Bronchial epithelial cell (primary cell): ENCODE data around the gene THADA. TPM values are rescaled to one million over a fixed set of nuclear protein-coding genes. Genes with fewer than 3 reads are reported as not detected.

Experiments used
- DNase-seq: peaks from one replicate; pipeline ENCODE4 v3.0.0-alpha.2; 2010; ENCODE audit warnings: low read depth
- FAIRE-seq: peaks from 2 replicates; lab custom pipeline; 2011; peaks lifted over from hg19 to GRCh38; lab: Jason Lieb, UNC
- H3K27me3 ChIP-seq: 2 replicates; pipeline ENCODE4 v1.5.1; 2011; ENCODE audit warnings: low read length; ENCODE audit not compliant: control insufficient read depth, insufficient read depth
- H3K36me3 ChIP-seq: 2 replicates; pipeline ENCODE4 v1.5.1; 2011; ENCODE audit warnings: low read length; ENCODE audit not compliant: control insufficient read depth, insufficient read depth
- H3K4me3 ChIP-seq: 2 replicates; pipeline ENCODE4 v1.5.1; 2011; ENCODE audit warnings: mild to moderate bottlenecking, low read depth, low read length, control low read depth
- total RNA-seq: library from RNA; depleted of rRNA; stranded (reverse); fragments of >200 nt; gene quantifications from 2 replicates; pipeline ENCODE4 v1.2.1, GENCODE V29; 2014
- TF ChIP-seq, protein P1 (sequence below): IDR thresholded peaks from 2 replicates; pipeline ENCODE4 v1.5.1; 2011; ENCODE audit warnings: mild to moderate bottlenecking, moderate library complexity, low read length, control low read depth, inconsistent platforms; ENCODE audit not compliant: insufficient read depth, severe bottlenecking

THADA gene
- total RNA-seq, 1 donor from 2014 or later, result 25.8 TPM

DNA sequence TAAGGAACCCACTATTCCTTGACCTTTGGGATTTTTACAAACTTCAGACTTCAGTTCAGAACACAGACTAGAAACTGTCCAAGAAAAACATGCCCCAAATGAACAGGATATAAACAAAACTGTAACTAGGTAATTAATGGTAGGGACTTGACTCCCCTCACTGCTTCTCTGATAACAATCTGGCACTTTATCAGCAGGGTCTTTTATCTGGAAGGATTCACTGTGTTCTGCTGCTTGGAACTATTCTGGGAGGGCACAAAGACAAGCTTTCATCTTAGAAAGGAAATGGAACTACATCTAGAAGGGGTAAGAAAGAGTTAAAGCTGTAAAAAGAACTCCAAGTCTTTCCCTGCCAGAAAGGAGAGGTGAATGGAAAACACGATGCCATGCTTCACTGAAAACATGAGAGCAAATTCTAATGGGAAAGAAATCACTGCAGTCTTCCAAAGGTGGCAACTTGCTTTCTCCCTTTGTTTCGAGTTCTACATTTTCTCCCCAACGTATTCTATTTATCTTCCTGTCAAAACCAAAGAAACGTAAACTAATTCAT lies 181.2 kb downstream of the THADA start:
- Histone ChIP-seq H3K4me3 (no peak overlapping the region), H3K27me3 (no peaks in the 10 kb centered on the region), H3K36me3 (no peaks in the 10 kb centered on the region)
- no peak for DNase-seq
- TF ChIP-seq, protein P1, sequence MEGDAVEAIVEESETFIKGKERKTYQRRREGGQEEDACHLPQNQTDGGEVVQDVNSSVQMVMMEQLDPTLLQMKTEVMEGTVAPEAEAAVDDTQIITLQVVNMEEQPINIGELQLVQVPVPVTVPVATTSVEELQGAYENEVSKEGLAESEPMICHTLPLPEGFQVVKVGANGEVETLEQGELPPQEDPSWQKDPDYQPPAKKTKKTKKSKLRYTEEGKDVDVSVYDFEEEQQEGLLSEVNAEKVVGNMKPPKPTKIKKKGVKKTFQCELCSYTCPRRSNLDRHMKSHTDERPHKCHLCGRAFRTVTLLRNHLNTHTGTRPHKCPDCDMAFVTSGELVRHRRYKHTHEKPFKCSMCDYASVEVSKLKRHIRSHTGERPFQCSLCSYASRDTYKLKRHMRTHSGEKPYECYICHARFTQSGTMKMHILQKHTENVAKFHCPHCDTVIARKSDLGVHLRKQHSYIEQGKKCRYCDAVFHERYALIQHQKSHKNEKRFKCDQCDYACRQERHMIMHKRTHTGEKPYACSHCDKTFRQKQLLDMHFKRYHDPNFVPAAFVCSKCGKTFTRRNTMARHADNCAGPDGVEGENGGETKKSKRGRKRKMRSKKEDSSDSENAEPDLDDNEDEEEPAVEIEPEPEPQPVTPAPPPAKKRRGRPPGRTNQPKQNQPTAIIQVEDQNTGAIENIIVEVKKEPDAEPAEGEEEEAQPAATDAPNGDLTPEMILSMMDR, result no peak
- no peak for FAIRE-seq

DNA sequence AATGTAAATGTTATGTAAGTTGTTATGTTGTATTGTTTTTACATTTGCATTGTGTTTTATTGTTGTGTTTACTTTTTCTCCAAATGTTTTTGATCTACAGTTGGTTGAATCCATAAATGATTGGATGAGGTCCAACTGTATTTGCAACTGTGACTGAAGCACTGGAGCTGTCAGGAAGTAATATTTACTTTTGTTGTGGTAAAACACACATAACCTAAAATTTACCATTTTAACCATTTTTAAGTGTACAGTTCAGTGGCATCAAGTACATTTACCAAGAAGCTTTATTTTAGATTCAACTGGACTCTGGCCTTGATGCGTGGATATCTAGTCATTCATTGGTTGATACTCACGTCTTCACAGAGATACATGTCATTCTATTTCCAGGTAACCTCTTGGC lies 181.8 kb downstream of the THADA start:
- no peaks in the 10 kb centered on the region for H3K36me3 ChIP-seq
- TF ChIP-seq, protein P1, result no peak
- no peak for FAIRE-seq
- no peaks in the 10 kb centered on the region for H3K27me3 ChIP-seq
- no peak overlapping the region for H3K4me3 ChIP-seq
- DNase-seq, result no peak

DNA sequence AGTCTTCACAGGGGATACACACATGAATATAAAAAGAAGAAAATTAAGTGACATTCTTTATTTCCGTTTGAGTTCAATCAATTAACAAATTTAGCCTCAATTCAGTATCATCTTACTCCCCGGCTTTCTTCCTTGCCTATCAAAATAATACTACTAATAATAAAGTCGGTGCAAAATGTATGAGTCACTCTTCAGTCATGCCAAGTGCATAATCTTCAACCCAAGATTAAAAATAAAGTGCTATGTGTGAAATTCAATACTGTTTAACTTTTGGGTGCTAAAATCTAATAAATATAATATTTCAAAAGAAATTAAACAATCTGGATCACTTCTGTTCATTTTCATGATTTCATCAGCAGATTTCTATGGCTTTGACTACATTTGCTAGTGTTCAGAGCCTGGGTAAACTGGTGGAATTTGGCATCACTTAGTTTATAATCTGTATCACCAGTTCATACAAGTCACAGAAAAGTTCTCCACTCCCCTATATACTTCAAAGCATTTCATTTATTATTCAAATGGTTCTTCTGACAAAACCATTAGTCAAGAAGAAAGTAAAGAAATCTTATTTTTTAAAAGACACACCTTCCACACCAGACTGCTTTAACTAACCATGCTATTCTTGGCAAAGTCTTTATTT lies 183.6 kb downstream of the THADA start:
- no peaks in the 10 kb centered on the region for H3K36me3 ChIP-seq
- TF ChIP-seq, protein P1, result no peak
- peak; percentile 68 for DNase-seq
- no peaks in the 10 kb centered on the region for H3K27me3 ChIP-seq
- FAIRE-seq, result no peak
- no peak overlapping the region for H3K4me3 ChIP-seq

DNA sequence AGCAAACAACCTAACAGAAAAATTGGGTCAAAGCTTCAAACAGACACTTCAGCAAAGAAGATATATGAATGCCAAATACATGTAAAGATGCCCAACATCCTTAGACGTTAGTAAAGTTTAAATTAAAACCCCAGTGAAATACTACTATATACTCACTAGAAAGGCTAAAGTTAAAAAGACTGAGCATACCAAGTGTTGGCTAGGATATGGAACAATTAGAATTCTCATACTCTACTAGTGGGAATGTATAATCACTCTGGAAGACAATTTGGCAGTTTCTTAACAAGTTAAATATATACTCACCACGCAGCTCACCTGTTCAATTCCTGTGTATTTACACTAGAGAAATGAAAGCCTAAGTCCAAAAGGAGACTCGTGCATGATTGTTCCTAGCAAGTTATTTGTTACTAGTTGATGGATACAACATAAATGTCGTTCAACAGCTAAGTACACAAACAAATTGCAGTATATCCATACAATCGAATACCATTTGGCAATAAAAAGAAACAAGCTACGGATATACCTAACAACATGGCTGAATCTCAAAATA lies 185.7 kb downstream of the THADA start:
- Histone ChIP-seq H3K4me3 (no peak overlapping the region), H3K36me3 (no peaks in the 10 kb centered on the region), H3K27me3 (no peaks in the 10 kb centered on the region)
- DNase-seq, result no peak
- FAIRE-seq, result no peak
- TF ChIP-seq, protein P1, result no peak

DNA sequence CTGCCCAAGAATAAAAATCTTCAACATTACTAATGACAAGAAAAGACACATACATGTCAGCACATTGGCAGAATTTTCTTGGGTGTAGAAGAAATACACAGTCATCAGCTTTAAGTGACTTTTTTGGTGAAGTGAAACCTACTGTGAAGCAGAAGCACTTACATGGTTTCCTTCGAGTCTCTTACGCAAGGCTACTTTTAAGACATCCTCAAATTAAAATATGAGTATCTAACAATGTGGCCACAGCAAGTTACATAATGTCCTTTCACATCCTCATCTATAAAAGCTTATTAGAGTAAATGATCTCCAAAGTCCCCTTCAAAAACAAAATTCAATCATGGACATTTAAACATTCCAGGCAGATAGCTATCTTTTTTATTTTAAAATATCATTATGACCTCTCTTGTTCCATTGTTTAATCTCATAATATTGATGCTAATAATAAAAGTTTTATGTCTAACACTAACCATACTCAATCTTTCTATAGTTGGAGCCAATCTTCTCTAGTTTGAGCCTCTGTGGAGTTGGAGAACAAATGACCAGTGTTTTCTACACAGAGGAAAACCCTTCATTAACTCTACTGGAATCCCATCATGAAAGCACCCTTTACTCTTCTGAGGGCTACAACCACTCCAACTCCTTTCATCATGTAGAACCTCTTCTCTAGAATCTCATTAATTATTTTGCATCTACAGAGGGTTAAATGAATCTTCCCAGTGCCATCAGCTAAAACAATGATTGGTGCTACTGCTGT lies 187.3 kb downstream of the THADA start:
- no peaks in the 10 kb centered on the region for H3K36me3 ChIP-seq
- TF ChIP-seq, protein P1, result no peak
- no peaks in the 10 kb centered on the region for H3K27me3 ChIP-seq
- no peak for DNase-seq
- H3K4me3 ChIP-seq, result no peak overlapping the region
- no peak for FAIRE-seq
